HUES64 (cell line): ENCODE data around the gene IKZF4.
"Not testable (repeated sequence)": the region's sequence is repeated elsewhere in the genome, so short reads cannot be mapped to it uniquely, and the experiment has no call there.

Experiments
- H3K27ac ChIP-seq: 2 replicates; pipeline ENCODE4 v1.7.0; 2013; ENCODE audit warnings: low read depth, low read length, inconsistent platforms
- H3K27me3 ChIP-seq: 2 replicates; pipeline ENCODE4 v1.6.1; 2013; ENCODE audit warnings: mild to moderate bottlenecking, low read length; ENCODE audit not compliant: insufficient read depth
- H3K36me3 ChIP-seq: 2 replicates; pipeline ENCODE4 v1.6.1; 2013; ENCODE audit warnings: mild to moderate bottlenecking, low read length; ENCODE audit not compliant: insufficient read depth
- H3K4me1 ChIP-seq: 2 replicates; pipeline ENCODE4 v1.6.1; 2013; ENCODE audit warnings: mild to moderate bottlenecking, low read length, moderate library complexity; ENCODE audit not compliant: insufficient read depth
- H3K4me3 ChIP-seq: 2 replicates; pipeline ENCODE4 v1.5.1; 2013; ENCODE audit warnings: mild to moderate bottlenecking, low read length, moderate library complexity
- H3K9ac ChIP-seq: 2 replicates; pipeline ENCODE4 v1.6.1; 2013; ENCODE audit warnings: mild to moderate bottlenecking, low read depth, low read length
- H3K9me3 ChIP-seq: 2 replicates; pipeline ENCODE4 v1.6.1; 2013; ENCODE audit warnings: low read depth, low read length; ENCODE audit not compliant: insufficient read depth
- WGBS: fragments of 150-250, 120-280 bp; methylation state at CpG from one replicate; pipeline ENCODE4 v1.1.7; 2013; ENCODE audit warnings: missing lambda C conversion rate; 5-methylcytosine and 5-hydroxymethylcytosine counted together

The IKZF4 gene

DNA sequence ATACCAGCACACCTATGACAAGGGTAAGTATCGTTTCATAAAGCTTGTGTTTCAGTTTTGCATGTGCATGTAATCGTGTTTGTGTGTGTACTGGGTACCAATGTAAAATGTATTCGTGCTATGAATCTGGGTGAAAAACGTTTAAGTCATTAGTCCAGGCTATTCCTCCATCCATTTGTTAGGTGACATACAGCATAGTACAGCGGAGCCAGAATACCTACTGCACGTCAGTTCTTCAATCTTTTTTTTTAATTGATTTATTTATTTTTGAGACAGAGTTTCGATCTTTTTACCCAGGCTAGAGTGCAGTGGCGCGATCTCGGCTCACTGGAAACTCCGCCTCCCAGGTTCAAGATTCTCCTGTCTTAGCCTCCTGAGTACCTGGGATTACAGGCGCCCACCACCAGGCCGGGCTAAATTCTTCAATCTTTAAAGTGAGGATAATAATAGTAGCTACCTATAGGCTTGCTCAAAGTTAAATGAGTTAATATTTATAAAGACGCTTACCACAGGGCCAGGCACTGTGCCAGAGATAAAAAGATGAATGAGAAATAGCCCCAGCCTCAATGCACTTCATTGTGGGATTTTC is 20.2 kb downstream of the IKZF4 start:
- peak overlapping the region; percentile 49 for H3K4me3 ChIP-seq
- peak overlapping the region; percentile 33; the same call in 1 of the 2 replicates for H3K9ac ChIP-seq
- peak overlapping the region; percentile 79; the same call in 1 of the 2 replicates for H3K27ac ChIP-seq
- no peaks in the 10 kb centered on the region for H3K27me3 ChIP-seq
- no peaks in the 10 kb centered on the region for H3K9me3 ChIP-seq
- peaks cover 44% of the 10 kb centered on the region for H3K36me3 ChIP-seq
- 56% methylated on average over 11 of the region's 14 CpGs for WGBS
- peaks cover 6% of the 10 kb centered on the region; the same call in 1 of the 2 replicates for H3K4me1 ChIP-seq

GRCh38 chr12:56041552-56042429 is 20.9 kb downstream of the IKZF4 start, which contains the start of gene RPS26:
Gene RPS26 (plus strand): TSS chr12:56041918. CDS start chr12:56042167, 249 bp downstream.
- under 1% methylated on average over 48 of the region's 50 CpGs for WGBS
- peaks cover 40% of the 10 kb centered on the region for H3K36me3 ChIP-seq
- H3K4me1 ChIP-seq: peaks cover 6% of the 10 kb centered on the region; the same call in 1 of the 2 replicates
- H3K27ac ChIP-seq: peak within 1 kb of the TSS; percentile 95
- peak within 1 kb of the TSS; percentile 84 for H3K4me3 ChIP-seq
- no peaks in the 10 kb centered on the region for H3K27me3 ChIP-seq
- H3K9ac ChIP-seq: peak within 1 kb of the TSS; percentile 98
- no peaks in the 10 kb centered on the region for H3K9me3 ChIP-seq

GRCh38 chr12:56042430-56042813 is 21.6 kb downstream of the IKZF4 start:
- Histone ChIP-seq H3K4me3 (peak overlapping the region; percentile 84), H3K27ac (peak overlapping the region; percentile 95), H3K9ac (peak overlapping the region; percentile 98), H3K36me3 (peaks cover 40% of the 10 kb centered on the region)
- WGBS: 1% methylated on average over 19 of the region's 20 CpGs
- not testable (repeated sequence) for H3K9me3 ChIP-seq, H3K27me3 ChIP-seq, H3K4me1 ChIP-seq

GRCh38 chr12:56042843-56043242 is 22.0 kb downstream of the IKZF4 start:
- WGBS: 50% methylated on average over 9 of the region's 9 CpGs
- H3K27ac ChIP-seq: peak overlapping the region; percentile 95

GRCh38 chr12:56046027-56046780 is 25.4 kb downstream of the IKZF4 start:
- Histone ChIP-seq H3K4me3 (no peak overlapping the region), H3K27me3 (no peaks in the 10 kb centered on the region), H3K4me1 (no peaks in the 10 kb centered on the region), H3K9ac (no peak overlapping the region), H3K36me3 (peaks cover 34% of the 10 kb centered on the region), H3K27ac (peak overlapping the region; percentile 60; the same call in 1 of the 2 replicates), H3K9me3 (no peaks in the 10 kb centered on the region)
- 80% methylated on average over 8 of the region's 9 CpGs for WGBS

More at GRCh38 chr12:56042843-56043242, 22.0 kb downstream of the IKZF4 start:
- Histone ChIP-seq H3K4me3 (peak overlapping the region; percentile 84), H3K9me3 (no peaks in the 10 kb centered on the region), H3K27me3 (no peaks in the 10 kb centered on the region), H3K36me3 (peaks cover 40% of the 10 kb centered on the region), H3K9ac (peak overlapping the region; percentile 98), H3K4me1 (peaks cover 2% of the 10 kb centered on the region; the same call in 1 of the 2 replicates)

GRCh38 chr12:56053407-56053893 is 32.6 kb downstream of the IKZF4 start:
- WGBS: 94% methylated on average over 6 of the region's 6 CpGs
- Histone ChIP-seq H3K36me3 (no peaks in the 10 kb centered on the region), H3K27me3 (no peaks in the 10 kb centered on the region)

GRCh38 chr12:56059964-56060363 is 39.1 kb downstream of the IKZF4 start:
- 83% methylated on average over 7 of the region's 8 CpGs for WGBS
- H3K4me1 ChIP-seq, H3K27ac ChIP-seq, H3K9me3 ChIP-seq, H3K36me3 ChIP-seq, H3K4me3 ChIP-seq, H3K9ac ChIP-seq, H3K27me3 ChIP-seq: not testable (repeated sequence)

More at GRCh38 chr12:56053407-56053893, 32.6 kb downstream of the IKZF4 start:
- no peak overlapping the region for H3K27ac ChIP-seq
- H3K4me1 ChIP-seq: no peaks in the 10 kb centered on the region
- no peaks in the 10 kb centered on the region for H3K9me3 ChIP-seq
- H3K4me3 ChIP-seq: no peak overlapping the region
- H3K9ac ChIP-seq: no peak overlapping the region

GRCh38 chr12:56061982-56062381 is 41.1 kb downstream of the IKZF4 start:
- Histone ChIP-seq H3K27me3 (no peaks in the 10 kb centered on the region), H3K4me3 (no peak overlapping the region), H3K27ac (no peak overlapping the region), H3K36me3 (no peaks in the 10 kb centered on the region), H3K4me1 (no peaks in the 10 kb centered on the region), H3K9ac (no peak overlapping the region), H3K9me3 (no peaks in the 10 kb centered on the region)
- WGBS: 73% methylated on average over 5 of the region's 5 CpGs

- H3K4me3 ChIP-seq: no peak overlapping the region
- no peaks in the 10 kb centered on the region for H3K27me3 ChIP-seq
- H3K9me3 ChIP-seq: no peaks in the 10 kb centered on the region
- no peaks in the 10 kb centered on the region for H3K36me3 ChIP-seq
- H3K27ac ChIP-seq: no peak overlapping the region
- H3K9ac ChIP-seq: no peak overlapping the region
- no peaks in the 10 kb centered on the region for H3K4me1 ChIP-seq
Measured at GRCh38 chr12:56062996-56063395, 42.2 kb downstream of the IKZF4 start.

GRCh38 chr12:56071648-56072047 is 50.8 kb downstream of the IKZF4 start:
- WGBS: 91% methylated on average over 4 of the region's 4 CpGs
- no peak overlapping the region for H3K4me3 ChIP-seq
- H3K9ac ChIP-seq: no peak overlapping the region
- no peaks in the 10 kb centered on the region for H3K36me3 ChIP-seq
- no peaks in the 10 kb centered on the region for H3K4me1 ChIP-seq
- no peaks in the 10 kb centered on the region for H3K27me3 ChIP-seq
- no peak overlapping the region for H3K27ac ChIP-seq
- no peaks in the 10 kb centered on the region for H3K9me3 ChIP-seq
